ENCODE results near the gene SESTD1. TPM values are rescaled to one million over a fixed set of nuclear protein-coding genes. Genes with fewer than 3 reads are reported as not detected.

Gene SESTD1
- total RNA-seq, 1 donor from 2014 or later = 92.4 TPM

DNA sequence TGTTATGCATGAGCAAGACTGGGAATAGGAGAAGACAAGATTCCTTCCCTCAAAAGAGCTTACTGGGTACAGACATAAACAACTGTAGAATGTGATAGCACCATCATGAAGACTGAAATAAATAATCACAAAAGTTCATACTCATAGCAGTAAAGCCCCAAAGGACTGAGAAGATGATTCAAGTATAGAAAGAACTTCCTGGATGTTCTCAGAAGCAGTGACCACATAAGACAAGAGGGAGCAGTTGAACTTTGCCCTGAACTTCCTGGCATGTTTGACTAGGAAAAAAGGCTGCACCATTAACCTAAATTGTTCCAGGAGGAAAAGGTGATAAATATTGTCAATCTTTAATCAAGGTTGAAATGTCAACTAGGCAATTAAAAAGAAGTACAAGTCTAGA lies 156.9 kb downstream of the SESTD1 start:
- Mint-ChIP-seq H3K4me1 (ENCODE audit: unreplicated experiment) (no peaks in the 10 kb centered on the region), H3K9me3 (ENCODE audit: unreplicated experiment) (no peaks in the 10 kb centered on the region), H3K4me3 (ENCODE audit: unreplicated experiment) (no peak overlapping the region), H3K27me3 (ENCODE audit: unreplicated experiment) (peaks cover 3% of the 10 kb centered on the region), H3K27ac (ENCODE audit: unreplicated experiment) (no peak overlapping the region), H3K36me3 (ENCODE audit: low read depth, unreplicated experiment) (peaks cover 14% of the 10 kb centered on the region)
- DNase-seq (ENCODE audit: low spot score) = no peak
- TF ChIP-seq, protein P1, sequence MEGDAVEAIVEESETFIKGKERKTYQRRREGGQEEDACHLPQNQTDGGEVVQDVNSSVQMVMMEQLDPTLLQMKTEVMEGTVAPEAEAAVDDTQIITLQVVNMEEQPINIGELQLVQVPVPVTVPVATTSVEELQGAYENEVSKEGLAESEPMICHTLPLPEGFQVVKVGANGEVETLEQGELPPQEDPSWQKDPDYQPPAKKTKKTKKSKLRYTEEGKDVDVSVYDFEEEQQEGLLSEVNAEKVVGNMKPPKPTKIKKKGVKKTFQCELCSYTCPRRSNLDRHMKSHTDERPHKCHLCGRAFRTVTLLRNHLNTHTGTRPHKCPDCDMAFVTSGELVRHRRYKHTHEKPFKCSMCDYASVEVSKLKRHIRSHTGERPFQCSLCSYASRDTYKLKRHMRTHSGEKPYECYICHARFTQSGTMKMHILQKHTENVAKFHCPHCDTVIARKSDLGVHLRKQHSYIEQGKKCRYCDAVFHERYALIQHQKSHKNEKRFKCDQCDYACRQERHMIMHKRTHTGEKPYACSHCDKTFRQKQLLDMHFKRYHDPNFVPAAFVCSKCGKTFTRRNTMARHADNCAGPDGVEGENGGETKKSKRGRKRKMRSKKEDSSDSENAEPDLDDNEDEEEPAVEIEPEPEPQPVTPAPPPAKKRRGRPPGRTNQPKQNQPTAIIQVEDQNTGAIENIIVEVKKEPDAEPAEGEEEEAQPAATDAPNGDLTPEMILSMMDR (IDR thresholded peaks at IDR 0.05; ENCODE audit: unreplicated experiment) = no peak

DNA sequence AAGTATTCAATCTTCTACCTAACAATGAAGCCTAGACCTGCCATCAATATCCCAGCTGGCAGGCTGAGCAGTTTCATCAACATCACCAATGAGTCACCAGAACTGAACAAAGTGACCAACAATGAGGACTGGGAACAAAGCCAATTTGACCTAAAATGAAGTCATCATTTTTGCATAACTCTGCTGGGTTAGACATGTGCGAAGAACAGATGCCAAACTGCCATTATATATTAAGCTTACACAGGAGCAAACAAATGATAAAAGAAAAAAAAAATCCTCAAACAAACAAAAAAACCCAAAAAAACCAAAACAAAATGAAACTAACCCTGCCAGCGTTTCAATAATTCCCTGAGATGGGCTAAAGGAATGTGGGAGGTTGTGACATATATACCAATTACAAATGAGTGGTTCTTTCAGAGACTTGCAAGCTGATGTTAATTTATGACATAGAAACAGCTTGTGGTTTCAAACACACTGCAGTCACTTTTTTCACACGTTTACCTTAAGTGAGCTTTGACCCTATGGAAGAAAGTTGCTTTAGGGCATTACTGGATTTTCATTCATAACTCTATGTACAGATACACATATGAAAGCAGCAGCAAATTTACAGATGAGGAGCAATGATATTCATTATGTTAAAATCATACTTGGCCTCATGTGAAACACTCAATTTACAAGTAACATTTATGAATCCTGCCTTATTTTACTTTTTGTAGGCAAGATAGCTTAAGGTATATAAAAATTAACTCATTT lies 157.8 kb downstream of the SESTD1 start:
- TF ChIP-seq, protein P1 (IDR thresholded peaks at IDR 0.05; ENCODE audit: unreplicated experiment) = no peak
- H3K27ac Mint-ChIP-seq (ENCODE audit: unreplicated experiment) = no peak overlapping the region

DNA sequence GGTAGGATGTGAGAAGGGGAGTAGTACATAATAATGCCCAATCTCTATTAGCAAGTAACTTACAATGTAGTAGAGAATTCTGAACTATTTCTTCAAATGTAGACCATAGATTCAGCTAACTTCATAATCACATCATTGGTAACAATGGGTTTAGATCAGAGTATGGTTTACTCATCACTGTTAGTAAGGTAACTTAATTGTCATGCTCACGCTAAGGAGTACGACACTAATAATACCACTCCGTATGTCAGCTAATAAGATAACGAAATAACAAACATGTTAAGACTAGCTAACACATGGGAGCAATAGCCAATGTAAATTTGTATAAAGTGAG lies 158.3 kb downstream of the SESTD1 start:
- Mint-ChIP-seq H3K9me3 (ENCODE audit: unreplicated experiment) (no peaks in the 10 kb centered on the region), H3K27me3 (ENCODE audit: unreplicated experiment) (no peaks in the 10 kb centered on the region), H3K27ac (ENCODE audit: unreplicated experiment) (no peak overlapping the region), H3K36me3 (ENCODE audit: low read depth, unreplicated experiment) (peaks cover 5% of the 10 kb centered on the region), H3K4me1 (ENCODE audit: unreplicated experiment) (no peaks in the 10 kb centered on the region), H3K4me3 (ENCODE audit: unreplicated experiment) (no peak overlapping the region)
- TF ChIP-seq, protein P1 (IDR thresholded peaks at IDR 0.05; ENCODE audit: unreplicated experiment) = no peak
- DNase-seq (ENCODE audit: low spot score) = no peak

More for the DNA sequence above, 157.8 kb downstream of the SESTD1 start:
- Mint-ChIP-seq H3K27me3 (ENCODE audit: unreplicated experiment) (no peaks in the 10 kb centered on the region), H3K9me3 (ENCODE audit: unreplicated experiment) (no peaks in the 10 kb centered on the region), H3K36me3 (ENCODE audit: low read depth, unreplicated experiment) (peaks cover 5% of the 10 kb centered on the region), H3K4me3 (ENCODE audit: unreplicated experiment) (no peak overlapping the region), H3K4me1 (ENCODE audit: unreplicated experiment) (no peaks in the 10 kb centered on the region)
- DNase-seq (ENCODE audit: low spot score) = no peak

DNA sequence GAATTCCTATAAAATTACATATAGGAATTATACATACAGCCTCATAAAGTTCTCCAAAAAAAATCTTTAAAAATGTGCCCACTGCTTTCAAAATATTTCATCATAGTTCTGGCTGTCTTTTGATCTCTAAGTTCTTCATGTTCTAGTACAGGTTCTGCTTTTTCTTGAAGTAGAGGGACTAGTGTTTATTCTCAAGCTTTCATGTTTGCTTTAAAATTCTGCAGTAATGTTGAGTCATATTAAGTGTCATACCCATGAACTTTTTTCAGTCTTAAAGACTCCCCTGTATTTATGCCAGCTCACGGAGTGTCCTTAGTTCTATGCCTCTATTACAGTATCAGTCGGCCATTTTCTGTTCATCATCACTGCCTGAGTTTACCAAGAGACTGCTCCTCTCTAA lies 159.9 kb downstream of the SESTD1 start:
- Mint-ChIP-seq H3K4me1 (ENCODE audit: unreplicated experiment) (no peaks in the 10 kb centered on the region), H3K27me3 (ENCODE audit: unreplicated experiment) (no peaks in the 10 kb centered on the region), H3K27ac (ENCODE audit: unreplicated experiment) (no peak overlapping the region), H3K4me3 (ENCODE audit: unreplicated experiment) (no peak overlapping the region), H3K9me3 (ENCODE audit: unreplicated experiment) (no peaks in the 10 kb centered on the region), H3K36me3 (ENCODE audit: low read depth, unreplicated experiment) (peaks cover 5% of the 10 kb centered on the region)
- TF ChIP-seq, protein P1 (IDR thresholded peaks at IDR 0.05; ENCODE audit: unreplicated experiment) = no peak
- DNase-seq (ENCODE audit: low spot score) = no peak

DNA sequence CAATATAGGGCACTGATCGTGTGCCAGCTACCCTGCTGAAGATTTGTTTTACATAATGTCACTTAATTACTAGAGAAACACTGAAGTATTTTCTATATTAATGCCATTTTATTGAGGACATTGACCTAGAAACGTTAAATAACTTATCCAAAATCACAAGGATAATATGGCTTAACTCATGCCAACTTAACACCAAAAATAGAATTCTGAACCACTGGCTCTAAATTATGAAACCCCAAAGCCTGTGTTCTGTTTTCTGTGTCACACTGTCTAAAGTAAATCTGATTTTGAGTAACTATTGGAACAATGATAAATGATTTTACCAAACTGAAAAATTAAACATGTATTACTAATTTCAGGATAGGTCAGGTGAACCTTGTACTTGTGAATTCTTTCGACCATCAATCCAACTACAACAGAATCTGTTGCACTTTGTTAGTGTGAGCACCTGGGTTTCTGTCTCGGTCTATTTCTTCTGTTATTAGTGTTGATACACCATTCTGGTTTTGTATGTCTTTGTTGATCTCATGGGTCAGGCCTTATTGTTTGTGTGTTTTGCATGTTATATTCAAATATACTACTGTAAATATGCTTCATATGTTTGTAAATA lies 166.4 kb downstream of the SESTD1 start:
- H3K4me3 Mint-ChIP-seq (ENCODE audit: unreplicated experiment) = no peak overlapping the region
- H3K27ac Mint-ChIP-seq (ENCODE audit: unreplicated experiment) = no peak overlapping the region
- no peaks in the 10 kb centered on the region for H3K27me3 Mint-ChIP-seq (ENCODE audit: unreplicated experiment)
- no peaks in the 10 kb centered on the region for H3K4me1 Mint-ChIP-seq (ENCODE audit: unreplicated experiment)
- TF ChIP-seq, protein P1 (IDR thresholded peaks at IDR 0.05; ENCODE audit: unreplicated experiment) = no peak
- peaks cover 4% of the 10 kb centered on the region for H3K36me3 Mint-ChIP-seq (ENCODE audit: low read depth, unreplicated experiment)
- no peaks in the 10 kb centered on the region for H3K9me3 Mint-ChIP-seq (ENCODE audit: unreplicated experiment)
- DNase-seq (ENCODE audit: low spot score) = no peak
